Suprapubic skin (tissue), 3 donors: Measurements from ENCODE around the gene PANX2.

Source experiments
- POLR2AphosphoS5 ChIP-seq, 3 donors: sonication (generic); formaldehyde crosslinking; IDR thresholded peaks; one replicate each; pipeline ENCODE4 v1.6.1; 2017; ENCODE audit warnings: antibody characterized with exemption in 3 of 3
- TF ChIP-seq, protein P1 (sequence below), 2 donors: fragments of 200-600 bp in 1 of 2; fragments of 450-650 bp in 1 of 2; sonication (generic) in 1 of 2; IDR thresholded peaks; one replicate each; pipeline ENCODE4 v1.5.1; 2016 to 2019; ENCODE audit warnings: antibody characterized with exemption in 2 of 2, mild to moderate bottlenecking in 1 of 2, moderate library complexity in 1 of 2

DNA sequence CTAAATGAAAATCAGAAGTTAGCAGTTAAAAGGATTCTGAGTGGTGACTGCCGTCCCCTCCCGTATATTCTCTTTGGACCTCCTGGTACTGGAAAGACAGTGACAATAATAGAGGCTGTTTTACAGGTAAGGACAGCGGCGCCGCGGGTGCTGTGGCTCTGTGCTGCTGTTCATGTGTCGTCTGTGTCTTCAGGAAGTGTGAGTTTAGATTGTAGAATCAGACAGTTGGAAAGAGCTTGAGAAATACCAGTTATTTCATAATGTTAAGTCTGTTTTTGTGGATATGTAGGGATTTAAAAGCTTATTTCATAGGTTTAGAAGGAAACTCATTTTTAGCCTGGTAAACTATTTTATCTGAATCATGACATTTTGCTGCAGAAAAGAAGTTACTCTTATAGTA lies 27.4 kb upstream of the PANX2 start:
- TF ChIP-seq POLR2AphosphoS5 (IDR thresholded peaks at IDR 0.05): no peak
- TF ChIP-seq, protein P1, sequence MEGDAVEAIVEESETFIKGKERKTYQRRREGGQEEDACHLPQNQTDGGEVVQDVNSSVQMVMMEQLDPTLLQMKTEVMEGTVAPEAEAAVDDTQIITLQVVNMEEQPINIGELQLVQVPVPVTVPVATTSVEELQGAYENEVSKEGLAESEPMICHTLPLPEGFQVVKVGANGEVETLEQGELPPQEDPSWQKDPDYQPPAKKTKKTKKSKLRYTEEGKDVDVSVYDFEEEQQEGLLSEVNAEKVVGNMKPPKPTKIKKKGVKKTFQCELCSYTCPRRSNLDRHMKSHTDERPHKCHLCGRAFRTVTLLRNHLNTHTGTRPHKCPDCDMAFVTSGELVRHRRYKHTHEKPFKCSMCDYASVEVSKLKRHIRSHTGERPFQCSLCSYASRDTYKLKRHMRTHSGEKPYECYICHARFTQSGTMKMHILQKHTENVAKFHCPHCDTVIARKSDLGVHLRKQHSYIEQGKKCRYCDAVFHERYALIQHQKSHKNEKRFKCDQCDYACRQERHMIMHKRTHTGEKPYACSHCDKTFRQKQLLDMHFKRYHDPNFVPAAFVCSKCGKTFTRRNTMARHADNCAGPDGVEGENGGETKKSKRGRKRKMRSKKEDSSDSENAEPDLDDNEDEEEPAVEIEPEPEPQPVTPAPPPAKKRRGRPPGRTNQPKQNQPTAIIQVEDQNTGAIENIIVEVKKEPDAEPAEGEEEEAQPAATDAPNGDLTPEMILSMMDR (IDR thresholded peaks at IDR 0.05): no peak
